Ishikawa (cell line): ENCODE results near the gene PPP4C.

ENCODE experiments used
- CEBPB ChIP-seq: IDR thresholded peaks from 2 replicates; pipeline ENCODE4 v1.6.1; 2012
- CREB1 ChIP-seq: IDR thresholded peaks from 2 replicates; pipeline ENCODE4 v1.6.1; 2012; ENCODE audit warnings: low read depth
- EGR1 ChIP-seq: IDR thresholded peaks from 2 replicates; pipeline ENCODE4 v1.6.1; 2012
- EP300 ChIP-seq: IDR thresholded peaks from 2 replicates; pipeline ENCODE4 v1.6.1; 2012; ENCODE audit warnings: borderline replicate concordance
- FOXM1 ChIP-seq: IDR thresholded peaks from 2 replicates; pipeline ENCODE4 v1.6.1; 2012; ENCODE audit warnings: low read depth, borderline replicate concordance
- MAX ChIP-seq: IDR thresholded peaks from 2 replicates; pipeline ENCODE4 v1.6.1; 2012
- NFIC ChIP-seq: IDR thresholded peaks from 2 replicates; pipeline ENCODE4 v1.6.1; 2012
- RAD21 ChIP-seq: IDR thresholded peaks from 2 replicates; pipeline ENCODE4 v1.6.1; 2012; ENCODE audit warnings: low read depth
- REST ChIP-seq: IDR thresholded peaks from 2 replicates; pipeline ENCODE4 v1.6.1; 2012; ENCODE audit warnings: low read depth, mild to moderate bottlenecking
- TAF1 ChIP-seq: IDR thresholded peaks from 2 replicates; pipeline ENCODE4 v1.6.1; 2012; ENCODE audit warnings: low read depth, mild to moderate bottlenecking
- TCF12 ChIP-seq: IDR thresholded peaks from 2 replicates; pipeline ENCODE4 v1.6.1; 2012; ENCODE audit warnings: low read depth
- TEAD4 ChIP-seq: IDR thresholded peaks from 2 replicates; pipeline ENCODE4 v1.6.1; 2012
- USF1 ChIP-seq: IDR thresholded peaks from 2 replicates; pipeline ENCODE4 v1.6.1; 2012
- YY1 ChIP-seq: IDR thresholded peaks from 2 replicates; pipeline ENCODE4 v1.6.1; 2012; ENCODE audit warnings: low read depth
- ZBTB7A ChIP-seq: IDR thresholded peaks from 2 replicates; pipeline ENCODE4 v1.6.1; 2012; ENCODE audit warnings: low read depth

Gene PPP4C

GRCh38 chr16:30108059-30108850 is 32.5 kb downstream of the PPP4C start:
- TF ChIP-seq FOXM1: no peak
- TF ChIP-seq TCF12: no peak
- no peak for TF ChIP-seq EP300
- TF ChIP-seq CREB1: no peak
- no peak for TF ChIP-seq YY1
- no peak for TF ChIP-seq ZBTB7A
- TF ChIP-seq EGR1: no peak
- no peak for TF ChIP-seq NFIC
- no peak for TF ChIP-seq TEAD4

GRCh38 chr16:30110661-30111060 is 34.9 kb downstream of the PPP4C start:
- TF ChIP-seq TEAD4 (peak; percentile 79), EGR1 (no peak), MAX (no peak)

DNA sequence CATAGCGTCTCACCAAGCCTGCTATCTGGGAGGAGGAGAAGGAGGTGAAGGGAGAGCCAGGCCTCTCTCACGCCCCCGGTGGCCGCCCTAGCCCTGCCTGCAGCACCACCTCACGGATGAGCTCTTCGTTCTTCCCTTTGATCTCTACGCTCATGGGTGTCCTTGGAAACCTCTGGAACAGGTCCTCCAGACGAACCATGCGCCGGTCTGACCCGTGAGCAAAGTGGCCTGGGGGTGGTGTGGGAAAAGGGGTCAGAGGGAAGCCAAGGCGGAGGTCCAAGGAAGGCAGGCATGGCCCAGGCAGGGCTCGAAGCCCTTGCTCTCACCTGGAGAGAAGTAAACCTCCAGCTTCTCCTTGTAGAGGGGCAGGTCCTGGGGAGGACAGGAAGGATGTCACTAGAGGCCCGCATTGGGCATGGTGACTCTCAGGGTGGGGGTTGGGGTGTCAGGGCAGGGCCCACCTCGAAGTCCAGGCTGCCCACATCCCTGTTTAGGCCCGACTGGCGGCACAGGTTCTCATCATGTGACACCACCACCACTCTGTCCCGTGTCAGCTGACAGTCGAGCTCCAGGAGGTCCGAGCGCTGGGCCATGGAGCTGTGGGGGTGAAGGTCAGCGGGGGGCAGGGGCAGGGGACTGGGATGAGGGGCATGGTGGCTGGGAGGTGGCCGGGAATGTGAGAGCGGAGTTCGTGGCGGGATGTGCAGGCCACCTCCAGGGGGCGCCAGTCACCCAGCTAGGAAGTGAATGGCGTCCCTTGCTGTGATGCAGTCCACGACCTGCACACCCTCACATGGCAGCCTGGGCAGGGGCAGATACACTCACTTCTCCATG is 36.6 kb downstream of the PPP4C start:
- TF ChIP-seq TAF1: no peak
- TF ChIP-seq USF1: peak; percentile 43
- peak; percentile 76 for TF ChIP-seq RAD21
- TF ChIP-seq YY1: 0 out of 2 replicates have a peak, but pooled peaks have one; percentile 12

- no peak; the same call in 1 of the 2 replicates for TF ChIP-seq EP300
- no peak for TF ChIP-seq EGR1
- TF ChIP-seq CREB1: no peak
- TF ChIP-seq USF1: no peak
- 0 out of 2 replicates have a peak, but pooled peaks have one; percentile 16 for TF ChIP-seq TCF12
- TF ChIP-seq REST: no peak
- no peak; the same call in 1 of the 2 replicates for TF ChIP-seq RAD21
- 0 out of 2 replicates have a peak, but pooled peaks have one; percentile 42 for TF ChIP-seq MAX
- TF ChIP-seq NFIC: peak; percentile 88
Observed at GRCh38 chr16:30113031-30113710, 37.4 kb downstream of the PPP4C start, which contains the start of gene GDPD3. Gene GDPD3, minus strand, starts transcription at chr16:30113537. Its CDS starts 59 bp downstream, at chr16:30113478.

GRCh38 chr16:30113711-30114333 is 38.0 kb downstream of the PPP4C start:
- TF ChIP-seq MAX (no peak), TCF12 (no peak), ZBTB7A (0 out of 2 replicates have a peak, but pooled peaks have one; percentile 24)

- TF ChIP-seq REST (no peak), TCF12 (no peak), CREB1 (no peak), RAD21 (no peak), NFIC (no peak), EP300 (no peak), USF1 (no peak), EGR1 (no peak), YY1 (no peak), ZBTB7A (no peak), TEAD4 (no peak), MAX (no peak), CEBPB (no peak), TAF1 (no peak), FOXM1 (no peak)
Observed at GRCh38 chr16:30114411-30114810, 38.6 kb downstream of the PPP4C start.
